Transverse colon (tissue), 4 donors: ENCODE results near the gene OR6Q1. TPM values are rescaled to one million over a fixed set of nuclear protein-coding genes. Genes with fewer than 3 reads are reported as not detected.

Experiments
- DNase-seq: peaks from one replicate; pipeline ENCODE4 v3.0.0-alpha.2; 2019
- H3K27ac ChIP-seq, 4 donors: fragments of 200-600 bp; sonication (generic); 2 replicates each; pipeline ENCODE4 v1.5.1; 2016 to 2018; ENCODE audit warnings: inconsistent platforms in 4 of 4
- H3K27me3 ChIP-seq: fragments of 200-600 bp; sonication (generic); 2 replicates; pipeline ENCODE4 v1.5.1; 2017; ENCODE audit warnings: inconsistent platforms
- H3K36me3 ChIP-seq, 4 donors: fragments of 200-600 bp; sonication (generic); 2 replicates each; pipeline ENCODE4 v1.5.1; 2017 to 2019; ENCODE audit warnings: inconsistent platforms in 4 of 4
- H3K4me1 ChIP-seq, 4 donors: fragments of 200-600 bp; sonication (generic); 2 replicates each; pipeline ENCODE4 v1.5.1; 2017 to 2020; ENCODE audit warnings: inconsistent platforms in 4 of 4
- H3K4me3 ChIP-seq, 4 donors: fragments of 200-600 bp; sonication (generic); 1 replicate in 1 of 4; 2 replicates in 3 of 4; pipeline versions ENCODE4 v1.5.1 to v1.6.1; 2017 to 2019; ENCODE audit warnings: inconsistent platforms in 4 of 4
- H3K9me3 ChIP-seq, 2 donors: fragments of 200-600 bp; sonication (generic); 2 replicates each; pipeline ENCODE4 v1.5.1; 2017 to 2019; ENCODE audit warnings: inconsistent platforms in 2 of 2
- CTCF ChIP-seq, 5 experiments: fragments of 200-600 bp in 3 of 5; fragments of 450-650 bp in 2 of 5; sonication (generic) in 3 of 5; IDR thresholded peaks; 1 replicate in 2 of 5; 2 replicates in 3 of 5; pipeline ENCODE4 v1.5.1; 2016 to 2017; ENCODE audit warnings: antibody characterized with exemption in 5 of 5, inconsistent platforms in 3 of 5, mild to moderate bottlenecking in 2 of 5, moderate library complexity in 1 of 5
- EP300 ChIP-seq: sonication (generic); formaldehyde crosslinking; IDR thresholded peaks from one replicate; pipeline ENCODE4 v1.6.1; 2017; ENCODE audit warnings: antibody characterized with exemption, low read depth
- POLR2A ChIP-seq: fragments of 450-650 bp; IDR thresholded peaks from one replicate; pipeline ENCODE4 v1.6.1; 2016; ENCODE audit warnings: antibody characterized with exemption, mild to moderate bottlenecking, moderate library complexity
- POLR2AphosphoS5 ChIP-seq, 3 donors: sonication (generic); formaldehyde crosslinking; IDR thresholded peaks; one replicate each; pipeline ENCODE4 v1.6.1; 2016; ENCODE audit warnings: antibody characterized with exemption in 3 of 3
- WGBS, 2 donors: methylation state at CpG; one replicate each; pipeline ENCODE4 v1.1.5; 2018; ENCODE audit warnings: low coverage in 1 of 2; 5-methylcytosine and 5-hydroxymethylcytosine counted together
- in situ Hi-C, 4 donors: fragments of 200-750 bp; cut with MboI; loops; one replicate each; pipeline versions ENCODE4 v1.15.0 to v1.15.1; 2017; ENCODE audit warnings: low sequenced_read_pairs in 3 of 4, low pct_ligation_motif_present in 1 of 4, low pct_unique_long_range_greater_than_20kb in 1 of 4
- intact Hi-C: fragments of 100-400 bp; cut with DNase I; formaldehyde crosslinking; loops from one replicate; pipeline ENCODE4 v1.15.1; 2023; ENCODE audit warnings: low total_unique reads
- total RNA-seq, 4 donors: library from RNA; depleted of rRNA; stranded (reverse); fragments of >200 nt; gene quantifications; one replicate each; pipeline ENCODE4 v1.1.0, GENCODE V29; 2016

The OR6Q1 gene
- total RNA-seq, 4 donors from 2014 or later, result not detected

GRCh38 chr11:58000699-58001098 is 30.1 kb upstream of the OR6Q1 start:
- Histone ChIP-seq H3K9me3 (no peaks in the 10 kb centered on the region), H3K4me1 (no peaks in the 10 kb centered on the region), H3K27me3 (no peaks in the 10 kb centered on the region), H3K36me3 (no peaks in the 10 kb centered on the region), H3K4me3 (no peak overlapping the region), H3K27ac (no peak overlapping the region)
- in situ Hi-C loops (no loop called here), intact Hi-C loops (no loop called here)
- no peak for TF ChIP-seq POLR2AphosphoS5 (IDR thresholded peaks at IDR 0.05)
- TF ChIP-seq EP300, result no peak
- TF ChIP-seq POLR2A, result no peak
- no peak for TF ChIP-seq CTCF (IDR thresholded peaks at IDR 0.05)
- WGBS, 2 donors, result 72 to 100% methylated on average over 2 to 5 of the region's 5 CpGs
- DNase-seq, result no peak

GRCh38 chr11:58003036-58003435 is 27.7 kb upstream of the OR6Q1 start:
- in situ Hi-C loops, result no loop called here

GRCh38 chr11:58003591-58003990 is 27.2 kb upstream of the OR6Q1 start:
- Histone ChIP-seq H3K27me3 (no peaks in the 10 kb centered on the region), H3K4me1 (no peaks in the 10 kb centered on the region), H3K36me3 (no peaks in the 10 kb centered on the region), H3K4me3 (no peak overlapping the region), H3K27ac (no peak overlapping the region), H3K9me3 (no peaks in the 10 kb centered on the region)
- TF ChIP-seq POLR2AphosphoS5 (IDR thresholded peaks at IDR 0.05), result no peak
- TF ChIP-seq POLR2A, result no peak
- TF ChIP-seq EP300, result no peak
- TF ChIP-seq CTCF (IDR thresholded peaks at IDR 0.05), result no peak
- intact Hi-C loops (no loop called here), in situ Hi-C loops (no loop called here)
- no peak for DNase-seq

More at GRCh38 chr11:58003036-58003435, 27.7 kb upstream of the OR6Q1 start:
- TF ChIP-seq POLR2AphosphoS5 (IDR thresholded peaks at IDR 0.05), result no peak
- TF ChIP-seq POLR2A, result no peak
- Histone ChIP-seq H3K4me1 (no peaks in the 10 kb centered on the region), H3K27ac (no peak overlapping the region), H3K4me3 (no peak overlapping the region), H3K27me3 (no peaks in the 10 kb centered on the region), H3K36me3 (no peaks in the 10 kb centered on the region), H3K9me3 (no peaks in the 10 kb centered on the region)
- 57% methylated on average over 2 of the region's 2 CpGs; no CpG with 5 or more reads in 1 of the 2 donors for WGBS, 2 donors
- intact Hi-C loops, result no loop called here
- DNase-seq, result no peak

- no peaks in the 10 kb centered on the region for H3K27me3 ChIP-seq
- 66 to 86% methylated on average over 6 of the region's 6 CpGs for WGBS, 2 donors
- DNase-seq, result no peak
- no peaks in the 10 kb centered on the region for H3K9me3 ChIP-seq
- intact Hi-C loops, result no loop called here
- TF ChIP-seq CTCF (IDR thresholded peaks at IDR 0.05) (no peak), EP300 (no peak), POLR2AphosphoS5 (IDR thresholded peaks at IDR 0.05) (no peak), POLR2A (no peak)
- no peaks in the 10 kb centered on the region for H3K36me3 ChIP-seq
- H3K4me3 ChIP-seq, result no peak overlapping the region
- H3K27ac ChIP-seq, result no peak overlapping the region
- in situ Hi-C loops, result no loop called here
- no peaks in the 10 kb centered on the region for H3K4me1 ChIP-seq
Measured at GRCh38 chr11:58004664-58005063, 26.1 kb upstream of the OR6Q1 start.

GRCh38 chr11:58006940-58007339 is 23.8 kb upstream of the OR6Q1 start:
- no peaks in the 10 kb centered on the region for H3K36me3 ChIP-seq
- in situ Hi-C loops (no loop called here), intact Hi-C loops (no loop called here)

More at GRCh38 chr11:58006940-58007339, 23.8 kb upstream of the OR6Q1 start:
- TF ChIP-seq POLR2A (no peak), POLR2AphosphoS5 (IDR thresholded peaks at IDR 0.05) (no peak), CTCF (IDR thresholded peaks at IDR 0.05) (no peak), EP300 (no peak)
- no peaks in the 10 kb centered on the region for H3K4me1 ChIP-seq
- WGBS, 2 donors, result 80 to 82% methylated on average over 1 to 2 of the region's 2 CpGs
- no peak overlapping the region for H3K4me3 ChIP-seq
- H3K27ac ChIP-seq, result no peak overlapping the region
- no peaks in the 10 kb centered on the region for H3K9me3 ChIP-seq
- H3K27me3 ChIP-seq, result no peaks in the 10 kb centered on the region
- DNase-seq, result no peak
